NCI-H1694 treated with DMSO at 0.1 percent for 48 hours (cell line): ENCODE results near the gene PWP1.
"Not testable (repeated sequence)": the region's sequence is repeated elsewhere in the genome, so short reads cannot be mapped to it uniquely, and the experiment has no call there.

Experiments
- DNase-seq: peaks from one replicate; lab custom pipeline; 2025; lab: John Stamatoyannopoulos, UW

PWP1 gene

DNA sequence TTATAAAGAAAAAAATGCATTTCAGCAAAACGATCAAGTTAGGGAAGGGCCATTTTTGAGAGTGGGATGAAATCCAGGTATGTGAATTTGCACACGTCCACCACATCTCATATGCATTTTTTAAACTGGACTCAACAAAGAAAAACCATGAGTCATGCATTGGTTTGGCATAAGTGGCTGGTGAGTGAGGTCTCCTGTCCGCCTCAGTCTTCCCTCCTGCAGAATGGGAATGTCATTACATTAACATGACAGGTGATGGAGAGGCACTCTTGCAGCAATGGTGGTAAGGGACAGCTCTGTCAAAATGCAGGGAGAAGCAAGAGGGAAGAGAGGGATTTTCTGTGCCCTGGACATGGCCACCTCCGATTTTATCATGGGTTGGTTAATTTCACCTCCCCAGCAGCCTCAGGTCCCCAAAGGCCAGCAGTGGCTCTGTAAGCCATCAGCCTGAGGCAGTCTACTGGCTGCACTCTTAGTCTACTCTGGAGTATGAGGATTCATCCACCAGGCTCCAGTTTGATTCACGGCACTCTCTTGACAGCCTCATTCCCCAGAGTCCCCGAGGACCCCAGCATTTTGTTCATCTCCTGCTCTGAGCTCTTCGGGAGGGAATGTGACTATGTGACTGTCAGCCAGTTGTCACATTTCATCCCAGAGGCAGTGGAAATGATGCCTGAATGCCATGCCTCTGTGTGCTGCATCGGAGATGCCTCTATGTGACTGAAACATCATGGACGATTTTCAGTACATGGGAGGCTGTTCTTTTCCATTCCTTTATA, 17.1 kb upstream of the PWP1 start:
- no peak for DNase-seq

GRCh38 chr12:107669946-107670345, 15.7 kb upstream of the PWP1 start:
- DNase-seq = no peak

GRCh38 chr12:107670999-107671643, 14.5 kb upstream of the PWP1 start:
- no peak for DNase-seq

DNA sequence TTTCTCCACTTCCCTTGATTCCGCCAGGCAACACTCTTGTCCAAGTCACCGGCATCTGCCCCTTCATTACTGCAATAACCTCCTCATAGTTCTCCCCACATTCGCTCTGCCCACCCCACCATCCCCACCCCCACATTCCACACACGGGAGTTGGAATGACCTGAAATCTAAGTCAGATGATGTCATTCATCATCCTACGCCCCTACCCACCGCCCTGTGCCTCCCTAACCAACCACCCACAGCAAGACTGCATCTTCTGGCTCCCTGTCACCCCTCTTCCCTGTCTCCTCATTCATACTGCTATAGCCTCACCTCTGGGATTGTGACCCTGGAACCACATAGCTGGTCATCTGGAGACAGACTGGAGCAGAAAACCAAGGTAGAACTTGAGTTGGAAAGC, 7.9 kb upstream of the PWP1 start:
- no peak for DNase-seq

DNA sequence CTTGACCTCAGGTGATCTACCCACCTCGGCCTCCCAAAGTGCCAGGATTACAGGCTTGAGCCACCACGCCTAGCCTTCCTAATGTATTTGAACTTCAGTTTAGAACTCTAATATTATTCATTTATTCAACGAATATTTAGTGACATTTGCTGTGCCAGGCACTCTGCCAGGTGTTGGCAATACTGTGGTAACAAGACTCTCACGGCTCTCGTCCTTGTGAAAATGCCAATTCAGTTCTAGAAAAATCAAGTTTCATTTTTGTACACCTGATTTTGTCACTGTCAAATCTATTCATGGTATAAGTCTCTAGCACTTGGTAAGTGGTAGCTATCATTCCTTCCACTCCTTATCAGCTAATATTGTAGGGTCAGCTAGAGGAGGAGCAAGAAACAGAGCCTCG, 6.3 kb upstream of the PWP1 start:
- DNase-seq = no peak

DNA sequence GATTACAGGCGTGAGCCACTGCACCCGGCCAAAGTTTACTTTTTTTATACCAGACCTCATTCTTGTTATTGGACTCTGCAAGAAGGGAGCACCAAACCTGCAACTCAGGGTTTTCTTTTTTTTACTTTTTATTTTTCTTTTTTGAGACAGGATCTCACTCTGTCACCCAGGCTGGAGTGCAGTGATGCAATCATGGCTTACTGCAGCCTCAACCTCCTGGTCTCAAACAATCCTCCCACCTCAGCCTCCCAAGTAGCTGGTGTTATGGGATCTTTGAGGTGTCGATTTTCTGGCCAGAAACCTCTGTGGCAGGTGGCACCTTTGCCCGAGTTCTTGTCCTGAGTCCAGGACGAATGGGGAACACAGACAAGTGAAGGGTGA, 4.2 kb upstream of the PWP1 start:
- DNase-seq = no peak

GRCh38 chr12:107681836-107682820, 3.5 kb upstream of the PWP1 start:
- no peak for DNase-seq

DNA sequence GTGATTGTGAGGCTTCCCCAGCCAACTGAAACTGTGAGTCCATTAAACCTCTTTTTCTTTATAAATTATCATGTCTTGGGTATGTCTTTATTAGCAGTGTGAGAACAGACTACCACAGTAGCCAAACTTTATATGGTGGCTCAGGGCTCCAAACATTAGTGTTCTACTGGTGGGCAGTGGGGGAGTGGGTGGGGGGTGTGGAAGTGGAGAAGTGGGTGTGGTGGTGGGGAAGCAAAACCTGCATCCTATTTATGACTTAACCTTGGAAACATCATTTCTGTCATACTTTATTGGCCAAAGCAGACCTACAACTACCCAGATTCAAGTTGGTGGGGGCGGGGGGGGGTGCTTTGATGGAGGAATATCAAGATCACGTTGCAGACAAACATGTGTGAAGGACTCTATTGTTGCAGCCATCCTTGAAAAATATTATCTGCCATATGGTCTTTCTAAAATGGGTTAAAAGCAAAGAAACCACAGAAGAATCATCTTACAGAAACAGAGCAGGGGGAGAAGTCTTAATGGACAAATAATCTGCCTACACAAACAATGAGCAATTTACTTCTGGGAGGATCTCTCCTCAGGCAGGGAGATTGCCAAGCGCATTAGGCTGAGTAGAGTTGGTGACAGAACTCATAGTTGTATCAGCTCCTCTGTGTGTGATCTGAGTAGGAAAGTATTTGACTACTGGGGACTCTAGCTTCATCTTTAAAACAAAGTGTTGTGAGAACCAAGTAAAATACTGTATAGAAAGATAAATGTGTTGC, 1.4 kb upstream of the PWP1 start:
- DNase-seq = no peak

GRCh38 chr12:107684990-107685359, 624 bp upstream of the PWP1 start:
- no peak for DNase-seq

DNA sequence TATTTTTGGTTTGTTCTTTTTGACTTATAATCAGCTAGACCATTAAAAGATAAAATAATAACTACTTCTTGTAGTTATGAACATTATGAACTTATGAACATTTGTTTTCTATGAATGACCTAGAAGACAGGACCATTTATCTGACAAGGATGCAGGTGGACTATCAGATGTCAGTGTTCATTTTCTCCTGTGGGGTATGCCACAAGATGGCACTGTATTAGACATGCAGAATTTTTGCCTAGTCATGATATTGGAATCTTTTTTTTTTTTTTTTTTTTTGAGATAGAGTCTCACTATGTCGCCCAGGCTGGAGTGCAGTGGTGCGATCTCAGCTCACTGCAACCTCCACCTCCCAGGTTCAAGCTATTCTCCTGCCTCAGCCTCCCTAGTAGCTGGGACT, 10.2 kb downstream of the PWP1 start:
- DNase-seq = not testable (repeated sequence)

GRCh38 chr12:107702106-107702505, 16.5 kb downstream of the PWP1 start:
- DNase-seq = no peak

DNA sequence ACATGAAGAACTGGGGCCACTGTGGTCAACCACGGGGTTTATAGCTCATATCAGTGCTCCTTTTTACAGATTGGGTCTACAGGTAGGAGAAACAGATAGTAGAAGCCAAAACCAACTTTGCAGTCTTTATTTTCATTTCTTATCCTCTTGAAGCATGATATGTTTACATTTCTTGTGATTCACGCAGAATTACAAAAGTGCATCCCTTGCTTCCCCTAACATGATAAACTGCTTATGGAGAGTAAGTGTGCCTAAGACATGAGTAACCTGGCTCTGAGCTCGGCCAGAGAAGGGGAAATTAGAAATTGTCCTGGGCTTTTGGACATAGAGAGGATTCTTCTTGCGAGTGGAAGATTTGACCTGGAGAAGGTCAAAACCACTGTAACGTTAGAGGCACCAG, 18.4 kb downstream of the PWP1 start:
- no peak for DNase-seq

GRCh38 chr12:107705522-107705921, 19.9 kb downstream of the PWP1 start:
- not testable (repeated sequence) for DNase-seq

- no peak for DNase-seq
These were observed 30.2 kb downstream of the PWP1 start for GRCh38 chr12:107715780-107716179.

DNA sequence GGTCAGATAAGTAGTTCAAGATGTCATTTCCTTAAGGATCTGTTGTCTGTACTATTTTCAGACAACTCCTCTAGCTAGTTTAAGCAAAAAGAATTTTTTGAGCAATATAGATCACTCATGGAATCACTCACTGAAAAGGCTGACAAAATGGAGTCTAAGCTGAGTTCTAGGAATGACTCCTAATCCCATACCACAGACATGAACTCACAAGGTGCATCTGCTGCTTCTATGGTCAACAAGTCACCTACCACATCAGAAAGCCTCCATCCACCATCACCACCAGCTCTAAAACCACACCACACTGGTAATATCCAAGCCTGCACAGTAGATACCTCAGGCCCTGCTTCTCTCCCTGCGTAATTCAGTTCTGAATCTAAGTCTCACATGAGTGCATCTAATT, 33.0 kb downstream of the PWP1 start:
- DNase-seq = no peak

- not testable (repeated sequence) for DNase-seq
These were observed 41.7 kb downstream of the PWP1 start for GRCh38 chr12:107727327-107727726.

DNA sequence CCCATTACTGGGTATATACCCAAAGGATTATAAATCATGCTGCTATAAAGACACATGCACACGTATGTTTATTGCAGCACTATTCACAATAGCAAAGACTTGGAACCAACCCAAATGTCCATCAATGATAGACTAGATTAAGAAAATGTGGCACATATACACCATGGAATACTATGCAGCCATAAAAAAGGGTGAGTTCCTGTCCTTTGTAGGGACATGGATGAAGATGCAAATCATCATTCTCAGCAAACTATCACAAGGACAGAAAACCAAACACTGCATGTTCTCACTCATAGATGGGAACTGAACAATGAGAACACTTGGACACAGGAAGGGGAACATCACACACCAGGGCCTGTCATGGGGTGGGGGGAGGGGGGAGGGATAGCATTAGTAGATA, 42.1 kb downstream of the PWP1 start:
- DNase-seq = not testable (repeated sequence)

GRCh38 chr12:107730618-107731341, 45.2 kb downstream of the PWP1 start:
- no peak for DNase-seq

DNA sequence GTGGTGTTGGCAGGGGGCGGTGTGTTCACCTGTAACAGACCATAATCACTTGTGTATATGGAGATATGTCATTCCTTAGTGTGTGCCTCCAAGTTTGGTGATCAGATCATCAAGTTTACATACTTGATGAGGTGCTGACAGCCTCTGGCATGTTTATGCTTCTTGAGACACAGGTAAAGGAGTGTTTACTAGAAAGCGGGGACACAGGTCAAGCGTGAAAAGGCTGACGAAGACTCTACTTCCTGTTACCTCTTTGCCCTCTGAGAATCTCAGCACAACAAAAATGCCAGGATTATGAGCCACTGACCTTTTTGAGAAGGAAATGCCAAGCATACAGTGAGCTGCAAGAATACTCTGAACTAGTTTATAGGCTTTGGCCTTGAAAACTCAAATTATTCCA, 45.8 kb downstream of the PWP1 start:
- no peak for DNase-seq

- DNase-seq = no peak
These were observed 46.8 kb downstream of the PWP1 start for GRCh38 chr12:107732365-107732764.

GRCh38 chr12:107734139-107734538, 48.5 kb downstream of the PWP1 start:
- DNase-seq = no peak
